Measurements from ENCODE around the gene KCNH8. TPM values are rescaled to one million over a fixed set of nuclear protein-coding genes. Genes with fewer than 3 reads are reported as not detected.

KCNH8 gene
- total and polyA plus RNA-seq, 7 donors, result 0.11 to 0.24 TPM; not detected in 5

- DNase-seq (no peak), ATAC-seq (no peak)
- no peaks in the 10 kb centered on the region for H3K36me3 ChIP-seq (ENCODE audit: insufficient read depth in 1 of 2, low read depth in 1 of 2)
- no peaks in the 10 kb centered on the region for H3K27me3 ChIP-seq (ENCODE audit: insufficient read depth in 3 of 3, low read length in 2 of 3)
- H3K9me3 ChIP-seq, result no peaks in the 10 kb centered on the region
- H3K4me1 ChIP-seq, result peaks cover 5% of the 10 kb centered on the region
- H3K27ac ChIP-seq, result no peak overlapping the region
- intact Hi-C loops (cut with DNase I), result no loop called here
- H3K4me3 ChIP-seq, result no peak overlapping the region
- 70 to 74% (median 71%) methylated on average over 2 of the region's 2 CpGs for WGBS, 3 donors
- TF ChIP-seq, protein P1, sequence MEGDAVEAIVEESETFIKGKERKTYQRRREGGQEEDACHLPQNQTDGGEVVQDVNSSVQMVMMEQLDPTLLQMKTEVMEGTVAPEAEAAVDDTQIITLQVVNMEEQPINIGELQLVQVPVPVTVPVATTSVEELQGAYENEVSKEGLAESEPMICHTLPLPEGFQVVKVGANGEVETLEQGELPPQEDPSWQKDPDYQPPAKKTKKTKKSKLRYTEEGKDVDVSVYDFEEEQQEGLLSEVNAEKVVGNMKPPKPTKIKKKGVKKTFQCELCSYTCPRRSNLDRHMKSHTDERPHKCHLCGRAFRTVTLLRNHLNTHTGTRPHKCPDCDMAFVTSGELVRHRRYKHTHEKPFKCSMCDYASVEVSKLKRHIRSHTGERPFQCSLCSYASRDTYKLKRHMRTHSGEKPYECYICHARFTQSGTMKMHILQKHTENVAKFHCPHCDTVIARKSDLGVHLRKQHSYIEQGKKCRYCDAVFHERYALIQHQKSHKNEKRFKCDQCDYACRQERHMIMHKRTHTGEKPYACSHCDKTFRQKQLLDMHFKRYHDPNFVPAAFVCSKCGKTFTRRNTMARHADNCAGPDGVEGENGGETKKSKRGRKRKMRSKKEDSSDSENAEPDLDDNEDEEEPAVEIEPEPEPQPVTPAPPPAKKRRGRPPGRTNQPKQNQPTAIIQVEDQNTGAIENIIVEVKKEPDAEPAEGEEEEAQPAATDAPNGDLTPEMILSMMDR (IDR thresholded peaks at IDR 0.05), result no peak
Observed at GRCh38 chr3:19159966-19160635, 11.8 kb downstream of the KCNH8 start.

- ATAC-seq (no peak), DNase-seq (no peak)
- H3K9me3 ChIP-seq, result no peaks in the 10 kb centered on the region
- 66 to 73% (median 71%) methylated on average over 2 of the region's 2 CpGs for WGBS, 3 donors
- H3K4me1 ChIP-seq, result no peaks in the 10 kb centered on the region
- TF ChIP-seq, protein P1 (IDR thresholded peaks at IDR 0.05), result no peak
- no peaks in the 10 kb centered on the region for H3K36me3 ChIP-seq (ENCODE audit: insufficient read depth in 1 of 2, low read depth in 1 of 2)
- no peak overlapping the region for H3K27ac ChIP-seq
- intact Hi-C loops (cut with DNase I), result no loop called here
- no peaks in the 10 kb centered on the region for H3K27me3 ChIP-seq (ENCODE audit: insufficient read depth in 3 of 3, low read length in 2 of 3)
- no peak overlapping the region for H3K4me3 ChIP-seq
Observed at GRCh38 chr3:19165654-19166053, 17.3 kb downstream of the KCNH8 start.

- H3K4me3 ChIP-seq, result no peak overlapping the region
- H3K4me1 ChIP-seq, result no peaks in the 10 kb centered on the region
- WGBS, 3 donors, result 62 to 73% (median 65%) methylated on average over 2 of the region's 2 CpGs
- no peaks in the 10 kb centered on the region for H3K27me3 ChIP-seq (ENCODE audit: insufficient read depth in 3 of 3, low read length in 2 of 3)
- H3K27ac ChIP-seq, result no peak overlapping the region
- no peak for DNase-seq
- TF ChIP-seq, protein P1 (IDR thresholded peaks at IDR 0.05), result no peak
- ATAC-seq, result no peak
- H3K36me3 ChIP-seq (ENCODE audit: insufficient read depth in 1 of 2, low read depth in 1 of 2), result no peaks in the 10 kb centered on the region
- no peaks in the 10 kb centered on the region for H3K9me3 ChIP-seq
- intact Hi-C loops (cut with DNase I), result no loop called here
Observed at GRCh38 chr3:19171794-19172193, 23.5 kb downstream of the KCNH8 start.

GRCh38 chr3:19173945-19174344 lies 25.6 kb downstream of the KCNH8 start:
- no peaks in the 10 kb centered on the region for H3K36me3 ChIP-seq (ENCODE audit: insufficient read depth in 1 of 2, low read depth in 1 of 2)
- ATAC-seq (no peak), DNase-seq (no peak)
- no peaks in the 10 kb centered on the region for H3K4me1 ChIP-seq
- no peak overlapping the region for H3K4me3 ChIP-seq
- 24 to 37% (median 31%) methylated on average over 1 of the region's 1 CpG for WGBS, 3 donors
- no peaks in the 10 kb centered on the region for H3K27me3 ChIP-seq (ENCODE audit: insufficient read depth in 3 of 3, low read length in 2 of 3)
- TF ChIP-seq, protein P1 (IDR thresholded peaks at IDR 0.05), result no peak
- no peaks in the 10 kb centered on the region for H3K9me3 ChIP-seq
- intact Hi-C loops (cut with DNase I), result no loop called here
- no peak overlapping the region for H3K27ac ChIP-seq

GRCh38 chr3:19183584-19183983 lies 35.3 kb downstream of the KCNH8 start:
- H3K4me3 ChIP-seq, result no peak overlapping the region
- ATAC-seq, result no peak
- no peaks in the 10 kb centered on the region for H3K4me1 ChIP-seq
- WGBS, 3 donors, result 57 to 60% (median 59%) methylated on average over 5 of the region's 5 CpGs
- no peaks in the 10 kb centered on the region for H3K36me3 ChIP-seq (ENCODE audit: insufficient read depth in 1 of 2, low read depth in 1 of 2)
- intact Hi-C loops (cut with DNase I), result no loop called here
- TF ChIP-seq, protein P1 (IDR thresholded peaks at IDR 0.05), result no peak
- H3K9me3 ChIP-seq, result no peaks in the 10 kb centered on the region
- no peak overlapping the region for H3K27ac ChIP-seq
- H3K27me3 ChIP-seq (ENCODE audit: insufficient read depth in 3 of 3, low read length in 2 of 3), result no peaks in the 10 kb centered on the region
- DNase-seq, result no peak

Measured in psoas muscle (tissue), 8 donors.